Uterus (tissue), 4 donors: ENCODE data around the gene BAHD1. TPM values are rescaled to one million over a fixed set of nuclear protein-coding genes. Genes with fewer than 3 reads are reported as not detected.

Experiments
- DNase-seq, 2 donors: peaks; one replicate each; pipeline ENCODE4 v3.0.0-alpha.2; 2019 to 2020
- H3K27ac ChIP-seq, 2 donors: fragments of 200-600 bp; sonication (generic); 1 replicate in 1 of 2; 2 replicates in 1 of 2; pipeline ENCODE4 v1.5.1; 2016 to 2018
- H3K27me3 ChIP-seq, 2 donors: fragments of 200-600 bp; sonication (generic); one replicate each; pipeline ENCODE4 v1.5.1; 2018 to 2019; ENCODE audit warnings: control low read depth in 1 of 2
- H3K36me3 ChIP-seq, 2 donors: fragments of 200-600 bp; sonication (generic); one replicate each; pipeline ENCODE4 v1.5.1; 2019; ENCODE audit warnings: control low read depth in 1 of 2
- H3K4me1 ChIP-seq, 2 donors: fragments of 200-600 bp; sonication (generic); one replicate each; pipeline ENCODE4 v1.5.1; 2018 to 2019; ENCODE audit warnings: control low read depth in 1 of 2
- H3K4me3 ChIP-seq, 2 donors: fragments of 200-600 bp; sonication (generic); 1 replicate in 1 of 2; 2 replicates in 1 of 2; pipeline ENCODE4 v1.5.1; 2018 to 2019; ENCODE audit warnings: mild to moderate bottlenecking in 1 of 2
- H3K9me3 ChIP-seq, 2 donors: fragments of 200-600 bp; sonication (generic); one replicate each; pipeline ENCODE4 v1.5.1; 2019; ENCODE audit warnings: control low read depth in 1 of 2
- POLR2A ChIP-seq, 2 donors: fragments of 450-650 bp; IDR thresholded peaks; one replicate each; pipeline ENCODE4 v1.6.1; 2016; ENCODE audit warnings: antibody characterized with exemption in 2 of 2, mild to moderate bottlenecking in 1 of 2, moderate library complexity in 1 of 2
- intact Hi-C: fragments of 100-400 bp; cut with DNase I; formaldehyde crosslinking; loops from one replicate; pipeline ENCODE4 v1.15.1; 2023; ENCODE audit warnings: low total_unique reads
- total RNA-seq, 4 donors: library from RNA; depleted of rRNA in 3 of 4; stranded (reverse); fragments of >200 nt in 3 of 4; gene quantifications; one replicate each; pipeline versions ENCODE4 v1.1.0 to v1.2.4, GENCODE V29; 2014 to 2023
- TF ChIP-seq, protein P1 (sequence below), 4 experiments: fragments of 200-600 bp in 2 of 4; fragments of 450-650 bp in 2 of 4; sonication (generic) in 2 of 4; IDR thresholded peaks; one replicate each; pipeline ENCODE4 v1.5.1; 2016 to 2019; ENCODE audit warnings: antibody characterized with exemption in 4 of 4, mild to moderate bottlenecking in 2 of 4, moderate library complexity in 1 of 4
- donor health status: DM: yes; HTN: yes; CAD: no.

The BAHD1 gene
- total RNA-seq, 4 donors from 2014 or later, result 5.0 to 35.5 (median 10.5) TPM

DNA sequence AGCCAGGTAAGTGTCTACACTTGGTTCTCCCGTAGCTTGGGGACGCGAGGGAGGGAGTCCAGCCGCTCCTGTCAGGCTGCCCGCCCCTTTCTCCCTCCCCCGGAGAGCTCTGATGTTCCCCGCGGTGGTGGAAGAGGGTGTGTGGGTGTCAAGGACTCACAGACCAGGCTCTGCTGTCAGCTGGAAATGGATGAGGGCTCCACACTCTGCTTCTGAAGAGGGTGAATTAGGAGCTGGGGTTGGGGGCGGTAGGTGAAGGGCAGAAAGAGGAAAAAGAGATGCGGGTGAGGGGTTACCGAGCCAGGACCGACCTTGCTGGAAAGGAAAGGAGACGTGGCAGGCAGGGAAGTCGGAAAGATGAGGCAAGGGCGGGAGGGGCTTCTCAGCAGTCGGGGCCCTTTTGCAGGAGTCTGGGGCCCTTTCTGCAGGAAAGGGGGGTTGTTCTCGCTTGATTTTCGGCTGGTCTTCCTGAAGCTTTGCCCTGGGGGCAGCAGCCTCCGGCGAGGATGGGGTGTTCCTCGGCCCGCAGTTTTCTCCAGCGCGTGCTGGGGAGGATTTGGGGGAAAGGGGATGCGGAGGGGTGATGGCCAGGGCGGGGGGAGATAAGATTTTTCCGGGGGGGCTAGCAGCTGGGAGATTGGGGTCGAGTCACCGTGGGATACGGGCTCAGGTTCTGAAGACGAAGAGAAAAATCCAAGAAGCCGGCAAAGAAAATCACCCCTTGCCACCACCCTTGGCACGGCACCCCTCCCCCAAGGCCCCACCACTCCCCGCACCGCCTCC is 602 bp upstream of the BAHD1 start:
- Histone ChIP-seq H3K9me3 (no peaks in the 10 kb centered on the region), H3K27me3 (no peaks in the 10 kb centered on the region), H3K36me3 (no peaks in the 10 kb centered on the region), H3K27ac (peak overlapping the region; percentile 55 to 78), H3K4me3 (peak overlapping the region; percentile 56 to 99), H3K4me1 (peaks cover 0 to 11% of the 10 kb centered on the region in 2 donors)
- intact Hi-C loops, result no loop called here
- TF ChIP-seq, protein P1, sequence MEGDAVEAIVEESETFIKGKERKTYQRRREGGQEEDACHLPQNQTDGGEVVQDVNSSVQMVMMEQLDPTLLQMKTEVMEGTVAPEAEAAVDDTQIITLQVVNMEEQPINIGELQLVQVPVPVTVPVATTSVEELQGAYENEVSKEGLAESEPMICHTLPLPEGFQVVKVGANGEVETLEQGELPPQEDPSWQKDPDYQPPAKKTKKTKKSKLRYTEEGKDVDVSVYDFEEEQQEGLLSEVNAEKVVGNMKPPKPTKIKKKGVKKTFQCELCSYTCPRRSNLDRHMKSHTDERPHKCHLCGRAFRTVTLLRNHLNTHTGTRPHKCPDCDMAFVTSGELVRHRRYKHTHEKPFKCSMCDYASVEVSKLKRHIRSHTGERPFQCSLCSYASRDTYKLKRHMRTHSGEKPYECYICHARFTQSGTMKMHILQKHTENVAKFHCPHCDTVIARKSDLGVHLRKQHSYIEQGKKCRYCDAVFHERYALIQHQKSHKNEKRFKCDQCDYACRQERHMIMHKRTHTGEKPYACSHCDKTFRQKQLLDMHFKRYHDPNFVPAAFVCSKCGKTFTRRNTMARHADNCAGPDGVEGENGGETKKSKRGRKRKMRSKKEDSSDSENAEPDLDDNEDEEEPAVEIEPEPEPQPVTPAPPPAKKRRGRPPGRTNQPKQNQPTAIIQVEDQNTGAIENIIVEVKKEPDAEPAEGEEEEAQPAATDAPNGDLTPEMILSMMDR (IDR thresholded peaks at IDR 0.05), result peak in 1 of 4 experiments; percentile 28
- TF ChIP-seq POLR2A (IDR thresholded peaks at IDR 0.05), result no peak
- DNase-seq, result peak; percentile 48 to 57

DNA sequence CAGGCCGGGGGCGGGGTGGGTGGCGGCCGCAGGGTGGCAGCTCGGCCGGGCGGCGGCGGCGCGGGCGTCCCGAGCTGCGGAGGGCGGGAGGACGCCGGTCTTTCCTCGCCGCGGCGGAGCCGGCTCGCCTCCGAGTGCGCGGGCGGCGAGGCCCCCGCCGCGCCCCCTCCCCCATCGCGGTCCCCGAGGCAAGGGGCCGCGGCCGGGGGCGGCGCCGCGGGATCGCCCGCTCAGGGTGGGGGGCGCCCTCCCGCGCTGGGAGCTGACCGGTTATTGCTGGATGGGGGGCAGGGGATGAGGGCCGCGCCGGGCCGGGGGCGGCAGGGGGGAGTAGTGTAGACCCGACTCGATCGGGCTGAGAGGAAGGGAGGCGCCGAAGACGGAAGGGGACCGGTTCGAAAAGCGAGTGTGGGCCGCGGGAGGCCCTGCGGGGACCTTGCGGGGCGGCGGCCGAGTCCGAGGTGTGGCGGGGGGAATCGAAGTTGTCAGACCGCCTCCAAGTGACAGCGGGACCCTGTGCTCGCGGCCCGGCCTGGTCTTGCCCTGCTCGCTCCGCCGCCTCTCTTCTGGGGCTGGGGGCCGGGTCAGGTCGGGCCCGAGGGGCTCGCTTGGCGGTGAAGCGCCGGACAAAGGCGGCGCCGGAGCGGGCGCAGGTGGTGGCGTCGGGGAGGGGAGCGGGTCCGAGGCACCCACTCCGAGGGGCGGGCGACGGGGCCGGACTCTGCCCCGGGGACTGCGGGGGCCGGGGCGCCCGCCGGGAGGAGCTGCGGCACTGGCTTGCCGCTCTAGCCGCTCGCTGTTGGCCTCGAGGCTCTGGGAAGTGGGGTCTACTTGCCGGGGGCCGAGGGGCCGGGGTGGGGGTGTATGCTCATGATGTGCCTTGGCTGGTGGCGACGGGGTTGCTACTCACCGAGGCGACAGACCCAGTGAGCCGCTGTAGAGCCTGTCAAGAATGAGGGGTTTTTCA is 1.1 kb downstream of the BAHD1 start:
- intact Hi-C loops, result no loop called here
- DNase-seq, result peak in 1 of 2 donors; percentile 28
- TF ChIP-seq, protein P1 (IDR thresholded peaks at IDR 0.05), result peak in 1 of 4 experiments; percentile 6
- no peak for TF ChIP-seq POLR2A (IDR thresholded peaks at IDR 0.05)
- no peaks in the 10 kb centered on the region for H3K9me3 ChIP-seq
- H3K27me3 ChIP-seq, result no peaks in the 10 kb centered on the region
- peak overlapping the region; percentile 56 to 99 for H3K4me3 ChIP-seq
- peak overlapping the region; percentile 24 to 78 for H3K27ac ChIP-seq
- H3K4me1 ChIP-seq, result peaks cover 0 to 1% of the 10 kb centered on the region in 2 donors
- H3K36me3 ChIP-seq, result no peaks in the 10 kb centered on the region

DNA sequence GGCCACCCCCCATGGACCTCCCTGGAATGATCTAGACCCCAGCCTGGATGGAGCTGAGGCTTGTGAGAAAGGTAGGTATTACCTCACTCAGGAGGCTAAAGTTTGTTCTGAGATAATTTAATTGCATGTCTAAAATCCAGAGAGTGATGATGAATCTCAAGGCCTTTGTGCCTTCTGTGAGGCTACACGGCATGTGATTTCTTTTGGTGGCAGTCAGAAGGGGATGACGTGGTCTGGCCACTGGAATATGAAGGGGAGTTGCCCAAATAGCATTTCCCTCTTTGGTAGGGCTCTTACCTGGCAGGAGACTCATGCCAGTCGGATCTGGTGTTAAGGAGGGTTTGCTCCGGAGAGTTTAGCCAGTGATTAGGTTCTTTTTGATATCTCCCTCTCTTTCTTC is 2.5 kb downstream of the BAHD1 start:
- Histone ChIP-seq H3K27me3 (no peaks in the 10 kb centered on the region), H3K27ac (no peak overlapping the region), H3K4me3 (no peak overlapping the region), H3K9me3 (no peaks in the 10 kb centered on the region), H3K4me1 (no peaks in the 10 kb centered on the region), H3K36me3 (no peaks in the 10 kb centered on the region)
- intact Hi-C loops, result no loop called here
- DNase-seq, result no peak
- TF ChIP-seq, protein P1 (IDR thresholded peaks at IDR 0.05), result no peak
- TF ChIP-seq POLR2A (IDR thresholded peaks at IDR 0.05), result no peak

DNA sequence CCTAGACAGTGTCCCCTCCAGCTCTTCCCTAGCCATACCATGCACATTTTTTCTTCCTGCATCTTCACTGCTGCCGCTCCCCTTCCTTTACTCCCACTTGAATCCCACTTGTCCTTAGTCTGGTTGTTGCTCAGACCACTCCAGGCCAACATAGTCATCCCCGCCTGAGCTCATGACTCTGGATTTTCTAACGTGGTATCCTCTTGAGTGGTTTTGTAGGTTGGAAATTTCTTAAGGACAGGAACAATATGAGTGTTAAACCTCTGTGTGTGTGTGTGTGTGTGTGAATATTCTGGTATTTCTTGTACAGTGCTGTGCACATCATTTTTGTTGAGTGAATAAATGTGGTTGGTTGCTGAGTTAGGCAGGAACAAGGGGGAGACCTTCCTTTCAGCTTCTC is 3.1 kb downstream of the BAHD1 start:
- intact Hi-C loops, result no loop called here
- H3K4me1 ChIP-seq, result no peaks in the 10 kb centered on the region
- no peaks in the 10 kb centered on the region for H3K36me3 ChIP-seq
- no peak for DNase-seq
- TF ChIP-seq POLR2A (IDR thresholded peaks at IDR 0.05), result no peak
- H3K9me3 ChIP-seq, result no peaks in the 10 kb centered on the region
- H3K27me3 ChIP-seq, result no peaks in the 10 kb centered on the region
- H3K27ac ChIP-seq, result no peak overlapping the region
- no peak overlapping the region for H3K4me3 ChIP-seq

DNA sequence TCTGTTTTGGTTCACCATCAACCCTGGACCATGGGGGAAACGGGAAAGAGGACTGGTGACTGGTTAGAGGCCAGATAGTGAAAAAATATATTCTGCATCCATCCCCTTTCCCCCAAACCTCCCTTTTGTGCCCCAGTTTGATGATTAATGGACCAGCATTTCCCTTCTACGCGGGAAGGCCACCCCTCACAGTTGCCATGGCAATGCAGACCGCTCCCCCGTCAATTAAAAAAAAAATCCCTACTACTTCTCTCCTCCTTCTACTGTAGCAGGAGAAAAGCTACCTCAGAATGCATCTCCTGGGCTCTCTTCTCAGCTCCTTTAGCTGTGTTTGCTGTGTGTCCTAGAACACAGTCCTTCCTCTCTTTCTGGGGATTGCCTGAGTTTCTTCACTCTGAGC is 4.0 kb downstream of the BAHD1 start:
- no peaks in the 10 kb centered on the region for H3K27me3 ChIP-seq
- DNase-seq, result no peak
- TF ChIP-seq, protein P1 (IDR thresholded peaks at IDR 0.05), result no peak
- TF ChIP-seq POLR2A (IDR thresholded peaks at IDR 0.05), result no peak
- no peak overlapping the region for H3K4me3 ChIP-seq
- no peaks in the 10 kb centered on the region for H3K4me1 ChIP-seq
- H3K36me3 ChIP-seq, result no peaks in the 10 kb centered on the region
- no peak overlapping the region for H3K27ac ChIP-seq
- intact Hi-C loops, result no loop called here
- H3K9me3 ChIP-seq, result no peaks in the 10 kb centered on the region
